Neural progenitor cell (in vitro differentiated cells): Measurements from ENCODE around the gene TMEM143.

Experiments
- EZH2 ChIP-seq: fragments of 200-600 bp; sonication (generic); IDR thresholded peaks from 2 replicates; pipeline ENCODE4 v1.6.1; 2017; ENCODE audit warnings: antibody characterized with exemption, mild to moderate bottlenecking, moderate library complexity
- EZH2phosphoT487 ChIP-seq: fragments of 200-600 bp; sonication (generic); IDR thresholded peaks from 2 replicates; pipeline ENCODE4 v1.6.1; 2017; ENCODE audit warnings: antibody characterized with exemption
- TF ChIP-seq, protein P1 (sequence below): fragments of 200-600 bp; sonication (generic); IDR thresholded peaks from 2 replicates; pipeline ENCODE4 v1.5.1; 2017; ENCODE audit warnings: antibody characterized with exemption, mild to moderate bottlenecking

DNA sequence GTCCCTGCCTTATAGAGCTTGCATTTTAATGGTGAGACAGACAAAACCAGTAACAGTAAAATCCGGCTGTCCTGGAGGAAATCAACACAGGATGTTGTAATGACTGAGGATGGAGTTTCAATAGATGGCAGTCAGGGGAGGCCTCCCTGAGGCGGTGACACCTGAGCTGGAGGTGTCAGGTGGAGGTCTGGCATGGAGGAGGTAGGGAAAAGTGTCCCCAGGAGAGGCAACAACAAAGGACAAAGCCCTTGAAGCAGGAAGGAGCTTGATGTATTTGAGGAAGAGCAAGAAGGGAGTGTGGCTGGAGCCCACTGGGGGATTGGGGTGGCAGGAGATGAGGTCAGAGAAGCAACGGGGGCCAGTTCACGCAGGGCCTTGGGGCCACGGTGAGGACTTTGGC is 37.5 kb upstream of the TMEM143 start:
- TF ChIP-seq, protein P1, sequence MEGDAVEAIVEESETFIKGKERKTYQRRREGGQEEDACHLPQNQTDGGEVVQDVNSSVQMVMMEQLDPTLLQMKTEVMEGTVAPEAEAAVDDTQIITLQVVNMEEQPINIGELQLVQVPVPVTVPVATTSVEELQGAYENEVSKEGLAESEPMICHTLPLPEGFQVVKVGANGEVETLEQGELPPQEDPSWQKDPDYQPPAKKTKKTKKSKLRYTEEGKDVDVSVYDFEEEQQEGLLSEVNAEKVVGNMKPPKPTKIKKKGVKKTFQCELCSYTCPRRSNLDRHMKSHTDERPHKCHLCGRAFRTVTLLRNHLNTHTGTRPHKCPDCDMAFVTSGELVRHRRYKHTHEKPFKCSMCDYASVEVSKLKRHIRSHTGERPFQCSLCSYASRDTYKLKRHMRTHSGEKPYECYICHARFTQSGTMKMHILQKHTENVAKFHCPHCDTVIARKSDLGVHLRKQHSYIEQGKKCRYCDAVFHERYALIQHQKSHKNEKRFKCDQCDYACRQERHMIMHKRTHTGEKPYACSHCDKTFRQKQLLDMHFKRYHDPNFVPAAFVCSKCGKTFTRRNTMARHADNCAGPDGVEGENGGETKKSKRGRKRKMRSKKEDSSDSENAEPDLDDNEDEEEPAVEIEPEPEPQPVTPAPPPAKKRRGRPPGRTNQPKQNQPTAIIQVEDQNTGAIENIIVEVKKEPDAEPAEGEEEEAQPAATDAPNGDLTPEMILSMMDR = no peak
- TF ChIP-seq EZH2 = no peak
- no peak for TF ChIP-seq EZH2phosphoT487
